Bronchial epithelial cell (primary cell): ENCODE results near the gene ICE2. TPM values are rescaled to one million over a fixed set of nuclear protein-coding genes. Genes with fewer than 3 reads are reported as not detected.
A peak's percentile ranks its signal among the peaks of the same experiment; 100 is the strongest.

Experiments used
- DNase-seq: peaks from one replicate; pipeline ENCODE4 v3.0.0-alpha.2; 2010; ENCODE audit warnings: low read depth
- FAIRE-seq: peaks from 2 replicates; lab custom pipeline; 2011; peaks lifted over from hg19 to GRCh38; lab: Jason Lieb, UNC
- H3K27me3 ChIP-seq: 2 replicates; pipeline ENCODE4 v1.5.1; 2011; ENCODE audit warnings: low read length; ENCODE audit not compliant: control insufficient read depth, insufficient read depth
- H3K36me3 ChIP-seq: 2 replicates; pipeline ENCODE4 v1.5.1; 2011; ENCODE audit warnings: low read length; ENCODE audit not compliant: control insufficient read depth, insufficient read depth
- H3K4me3 ChIP-seq: 2 replicates; pipeline ENCODE4 v1.5.1; 2011; ENCODE audit warnings: mild to moderate bottlenecking, low read depth, low read length, control low read depth
- total RNA-seq: library from RNA; depleted of rRNA; stranded (reverse); fragments of >200 nt; gene quantifications from 2 replicates; pipeline ENCODE4 v1.2.1, GENCODE V29; 2014
- TF ChIP-seq, protein P1 (sequence below): IDR thresholded peaks from 2 replicates; pipeline ENCODE4 v1.5.1; 2011; ENCODE audit warnings: mild to moderate bottlenecking, moderate library complexity, low read length, control low read depth, inconsistent platforms; ENCODE audit not compliant: insufficient read depth, severe bottlenecking

The ICE2 gene, protein sequence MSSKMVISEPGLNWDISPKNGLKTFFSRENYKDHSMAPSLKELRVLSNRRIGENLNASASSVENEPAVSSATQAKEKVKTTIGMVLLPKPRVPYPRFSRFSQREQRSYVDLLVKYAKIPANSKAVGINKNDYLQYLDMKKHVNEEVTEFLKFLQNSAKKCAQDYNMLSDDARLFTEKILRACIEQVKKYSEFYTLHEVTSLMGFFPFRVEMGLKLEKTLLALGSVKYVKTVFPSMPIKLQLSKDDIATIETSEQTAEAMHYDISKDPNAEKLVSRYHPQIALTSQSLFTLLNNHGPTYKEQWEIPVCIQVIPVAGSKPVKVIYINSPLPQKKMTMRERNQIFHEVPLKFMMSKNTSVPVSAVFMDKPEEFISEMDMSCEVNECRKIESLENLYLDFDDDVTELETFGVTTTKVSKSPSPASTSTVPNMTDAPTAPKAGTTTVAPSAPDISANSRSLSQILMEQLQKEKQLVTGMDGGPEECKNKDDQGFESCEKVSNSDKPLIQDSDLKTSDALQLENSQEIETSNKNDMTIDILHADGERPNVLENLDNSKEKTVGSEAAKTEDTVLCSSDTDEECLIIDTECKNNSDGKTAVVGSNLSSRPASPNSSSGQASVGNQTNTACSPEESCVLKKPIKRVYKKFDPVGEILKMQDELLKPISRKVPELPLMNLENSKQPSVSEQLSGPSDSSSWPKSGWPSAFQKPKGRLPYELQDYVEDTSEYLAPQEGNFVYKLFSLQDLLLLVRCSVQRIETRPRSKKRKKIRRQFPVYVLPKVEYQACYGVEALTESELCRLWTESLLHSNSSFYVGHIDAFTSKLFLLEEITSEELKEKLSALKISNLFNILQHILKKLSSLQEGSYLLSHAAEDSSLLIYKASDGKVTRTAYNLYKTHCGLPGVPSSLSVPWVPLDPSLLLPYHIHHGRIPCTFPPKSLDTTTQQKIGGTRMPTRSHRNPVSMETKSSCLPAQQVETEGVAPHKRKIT
- total RNA-seq = 22.6 and 29.4 TPM in 2 replicates

DNA sequence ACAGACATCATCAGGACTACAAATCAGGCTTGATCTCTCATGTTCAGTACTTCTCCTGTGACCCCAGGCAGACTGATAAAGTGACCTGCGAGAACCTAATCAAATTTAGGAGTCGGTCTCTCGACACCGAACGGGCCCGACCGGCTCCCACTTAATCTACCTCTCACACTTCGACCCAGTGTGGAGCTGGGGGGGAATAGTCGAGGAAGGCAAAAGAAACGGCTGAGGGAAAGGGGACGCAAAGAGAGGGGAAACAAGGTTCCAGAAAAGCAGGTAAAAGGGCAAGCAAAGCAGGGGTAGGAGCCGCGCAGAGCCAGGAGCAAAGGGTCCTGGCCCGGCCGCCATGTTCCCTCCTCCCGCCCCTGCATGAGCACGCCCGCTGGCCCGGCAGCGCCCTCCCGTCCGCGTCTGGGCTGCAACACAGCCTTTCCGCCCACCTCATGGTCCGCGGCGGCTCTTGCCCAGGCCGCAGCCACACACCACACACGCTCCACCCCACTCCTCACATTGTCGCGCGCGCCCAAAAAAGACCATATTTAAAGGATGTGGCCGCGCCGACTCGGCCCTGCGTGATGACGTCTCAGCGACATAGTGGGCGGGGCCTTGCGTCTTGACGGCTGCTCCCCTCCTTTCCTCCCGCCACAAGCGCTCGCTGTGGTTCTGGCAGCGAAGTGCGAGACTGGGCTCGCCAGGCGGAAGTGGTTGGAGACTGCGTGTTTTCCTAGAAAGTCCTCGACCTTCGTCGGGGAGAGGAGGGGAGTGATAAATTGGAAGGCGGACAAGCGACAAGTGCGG lies at the start of gene ICE2:
Gene ICE2 (minus strand): TSS at position 577 of the 795 bp plus-strand sequence. CDS start 1,165 bp downstream, outside the sequence.
- TF ChIP-seq, protein P1, sequence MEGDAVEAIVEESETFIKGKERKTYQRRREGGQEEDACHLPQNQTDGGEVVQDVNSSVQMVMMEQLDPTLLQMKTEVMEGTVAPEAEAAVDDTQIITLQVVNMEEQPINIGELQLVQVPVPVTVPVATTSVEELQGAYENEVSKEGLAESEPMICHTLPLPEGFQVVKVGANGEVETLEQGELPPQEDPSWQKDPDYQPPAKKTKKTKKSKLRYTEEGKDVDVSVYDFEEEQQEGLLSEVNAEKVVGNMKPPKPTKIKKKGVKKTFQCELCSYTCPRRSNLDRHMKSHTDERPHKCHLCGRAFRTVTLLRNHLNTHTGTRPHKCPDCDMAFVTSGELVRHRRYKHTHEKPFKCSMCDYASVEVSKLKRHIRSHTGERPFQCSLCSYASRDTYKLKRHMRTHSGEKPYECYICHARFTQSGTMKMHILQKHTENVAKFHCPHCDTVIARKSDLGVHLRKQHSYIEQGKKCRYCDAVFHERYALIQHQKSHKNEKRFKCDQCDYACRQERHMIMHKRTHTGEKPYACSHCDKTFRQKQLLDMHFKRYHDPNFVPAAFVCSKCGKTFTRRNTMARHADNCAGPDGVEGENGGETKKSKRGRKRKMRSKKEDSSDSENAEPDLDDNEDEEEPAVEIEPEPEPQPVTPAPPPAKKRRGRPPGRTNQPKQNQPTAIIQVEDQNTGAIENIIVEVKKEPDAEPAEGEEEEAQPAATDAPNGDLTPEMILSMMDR = no peak
- H3K27me3 ChIP-seq = no peaks in the 10 kb centered on the region
- DNase-seq (peak; percentile 86), FAIRE-seq (no peak)
- peak within 1 kb of the TSS; percentile 67 for H3K4me3 ChIP-seq
- peaks cover 5% of the 10 kb centered on the region for H3K36me3 ChIP-seq

- TF ChIP-seq, protein P1 = no peak
- DNase-seq (peak; percentile 66), FAIRE-seq (no peak)
- no peaks in the 10 kb centered on the region for H3K27me3 ChIP-seq
- no peak overlapping the region for H3K4me3 ChIP-seq
- no peaks in the 10 kb centered on the region for H3K36me3 ChIP-seq
Measured at GRCh38 chr15:60528530-60528929, 49.6 kb upstream of the ICE2 start.

DNA sequence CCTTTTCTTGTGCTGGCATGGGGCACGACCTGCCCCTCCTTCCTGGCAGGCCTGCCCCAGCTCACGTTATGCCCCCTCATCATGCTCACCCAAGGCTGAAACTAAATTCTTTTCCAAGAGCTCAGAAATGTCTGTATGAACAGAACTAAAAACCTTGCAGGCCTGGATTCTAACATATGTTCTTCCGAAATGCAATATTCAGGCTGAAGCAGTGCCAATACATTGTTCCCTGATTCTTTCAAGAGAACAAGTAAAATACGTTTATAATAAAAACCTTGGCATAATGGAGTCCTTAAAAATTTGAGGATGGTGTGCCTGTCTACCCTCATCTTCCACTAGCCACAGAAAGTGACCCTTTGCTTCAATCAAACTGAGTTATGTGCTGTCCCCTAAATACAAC lies 48.5 kb upstream of the ICE2 start:
- FAIRE-seq = no peak
- no peak for DNase-seq
- H3K4me3 ChIP-seq = no peak overlapping the region
- TF ChIP-seq, protein P1 = no peak
- no peaks in the 10 kb centered on the region for H3K27me3 ChIP-seq
- no peaks in the 10 kb centered on the region for H3K36me3 ChIP-seq

- TF ChIP-seq, protein P1 = no peak
- H3K4me3 ChIP-seq = no peak overlapping the region
- H3K36me3 ChIP-seq = no peaks in the 10 kb centered on the region
- FAIRE-seq (no peak), DNase-seq (peak; percentile 55)
- H3K27me3 ChIP-seq = no peaks in the 10 kb centered on the region
Measured at GRCh38 chr15:60526127-60526616, 47.2 kb upstream of the ICE2 start.

- TF ChIP-seq, protein P1 = no peak
- FAIRE-seq (no peak), DNase-seq (no peak)
- Histone ChIP-seq H3K36me3 (no peaks in the 10 kb centered on the region), H3K4me3 (no peak overlapping the region), H3K27me3 (no peaks in the 10 kb centered on the region)
Measured at GRCh38 chr15:60525341-60526039, 46.5 kb upstream of the ICE2 start.
